Stomach (tissue), 9 donors: ENCODE data around the gene WNT16. TPM values are rescaled to one million over a fixed set of nuclear protein-coding genes. Genes with fewer than 3 reads are reported as not detected.

Source experiments
- DNase-seq, 2 donors: peaks; one replicate each; pipeline versions ENCODE4 v3.0.0 to v3.0.0-alpha.2; 2013 to 2019
- H3K27ac ChIP-seq, 5 donors: fragments of 200-600 bp in 4 of 5; sonication (generic) in 4 of 5; one replicate each; pipeline ENCODE4 v1.5.1; 2013 to 2019; ENCODE audit warnings: mild to moderate bottlenecking in 1 of 5, moderate library complexity in 1 of 5
- H3K27me3 ChIP-seq, 3 donors: fragments of 200-600 bp; sonication (generic); one replicate each; pipeline ENCODE4 v1.5.1; 2017 to 2019; ENCODE audit warnings: mixed run types in 1 of 3
- H3K36me3 ChIP-seq, 4 donors: fragments of 200-600 bp; sonication (generic); 1 replicate in 3 of 4; 2 replicates in 1 of 4; pipeline ENCODE4 v1.5.1; 2016 to 2019
- H3K4me1 ChIP-seq, 4 donors: fragments of 200-600 bp; sonication (generic); one replicate each; pipeline ENCODE4 v1.5.1; 2016 to 2019
- H3K4me3 ChIP-seq, 4 donors: fragments of 200-600 bp; sonication (generic) in 3 of 4; one replicate each; pipeline ENCODE4 v1.5.1; 2016 to 2019; ENCODE audit warnings: mild to moderate bottlenecking in 1 of 4
- H3K9me3 ChIP-seq, 4 donors: fragments of 200-600 bp; sonication (generic); one replicate each; pipeline ENCODE4 v1.5.1; 2016 to 2019
- EP300 ChIP-seq: sonication (generic); formaldehyde crosslinking; IDR thresholded peaks from one replicate; pipeline ENCODE4 v1.6.1; 2017; ENCODE audit warnings: antibody characterized with exemption
- POLR2A ChIP-seq, 4 donors: fragments of 450-650 bp; IDR thresholded peaks; one replicate each; pipeline ENCODE4 v1.6.1; 2016; ENCODE audit warnings: antibody characterized with exemption in 4 of 4, control low read depth in 2 of 4, mild to moderate bottlenecking in 1 of 4, moderate library complexity in 1 of 4
- POLR2AphosphoS5 ChIP-seq, 3 donors: sonication (generic); formaldehyde crosslinking; IDR thresholded peaks; one replicate each; pipeline ENCODE4 v1.6.1; 2016; ENCODE audit warnings: antibody characterized with exemption in 3 of 3
- WGBS, 5 donors: extraction: QIAGEN DNeasy Blood & Tissue Kit in 3 of 5; methylation state at CpG; one replicate each; pipeline versions ENCODE4 v1.1.5 to v1.1.7; 2013 to 2018; 5-methylcytosine and 5-hydroxymethylcytosine counted together
- intact Hi-C: fragments of 100-400 bp; cut with DNase I; formaldehyde crosslinking; loops from one replicate; pipeline ENCODE4 v1.15.1; 2023; ENCODE audit warnings: low total_unique reads
- polyA plus RNA-seq, 3 donors: library from polyadenylated mRNA; stranded (reverse); fragments of 200-250 nt; gene quantifications; one replicate each; pipeline ENCODE4 v1.2.3, GENCODE V29; 2013
- total RNA-seq, 5 donors: library from RNA; depleted of rRNA; stranded (reverse); fragments of >200 nt; gene quantifications; one replicate each; pipeline versions ENCODE4 v1.1.0 to v1.2.3, GENCODE V29; 2014 to 2016
- TF ChIP-seq, protein P1 (sequence below), 7 experiments: fragments of 450-650 bp in 4 of 7; fragments of 200-600 bp in 3 of 7; sonication (generic) in 3 of 7; IDR thresholded peaks; one replicate each; pipeline ENCODE4 v1.5.1; 2016 to 2019; ENCODE audit warnings: antibody characterized with exemption in 7 of 7, control low read depth in 2 of 7, mild to moderate bottlenecking in 1 of 7
- donor health status: healthy with polysubstance abuse.
- donor health status: Bipolar disorder and iron deficiency.
- donor health status: healthy.

The WNT16 gene
- total and polyA plus RNA-seq, 8 donors, result 0.05 to 0.37 TPM; not detected in 6

DNA sequence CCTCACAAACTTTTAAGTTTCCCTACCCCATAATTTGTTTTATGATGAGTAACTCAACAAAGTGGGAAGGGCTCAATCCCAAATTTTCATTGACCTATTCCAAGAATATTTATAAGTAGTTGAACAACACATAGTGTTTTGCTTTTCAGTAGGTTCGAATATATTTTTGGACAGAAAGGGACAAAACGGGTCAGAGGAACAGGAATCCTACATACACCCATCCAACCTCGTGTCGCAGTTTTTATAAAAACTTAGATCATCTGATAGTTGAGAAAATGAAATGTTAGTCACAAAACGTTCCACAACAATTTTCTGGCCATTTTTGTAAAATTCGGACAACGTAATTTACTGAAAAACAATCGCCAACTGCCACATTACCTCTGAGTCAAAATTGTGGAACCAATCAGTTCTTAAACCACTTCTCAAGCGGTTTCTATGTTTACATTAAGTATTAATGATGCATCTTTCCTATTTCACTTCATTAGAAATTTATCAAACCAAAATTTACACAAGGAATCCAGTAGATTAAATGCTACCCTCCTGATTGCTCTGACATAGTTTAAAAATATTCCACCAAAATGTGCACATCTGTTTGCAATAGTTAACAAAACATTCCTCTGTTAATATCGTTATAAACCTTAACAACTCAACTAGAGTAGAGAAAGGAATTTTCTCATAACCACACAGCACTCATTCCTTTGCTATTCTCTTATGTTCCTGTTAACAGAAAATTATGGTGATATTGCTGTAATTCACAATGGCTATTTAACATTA lies 6.3 kb downstream of the WNT16 start:
- H3K9me3 ChIP-seq, result no peaks in the 10 kb centered on the region
- peaks cover 0 to 60% (median 28%) of the 10 kb centered on the region in 3 donors for H3K27me3 ChIP-seq
- DNase-seq, result no peak
- intact Hi-C loops, result no loop called here
- peaks cover 0 to 4% (median 0%) of the 10 kb centered on the region in 4 donors for H3K36me3 ChIP-seq
- no peak for TF ChIP-seq EP300
- no peak for TF ChIP-seq POLR2A (IDR thresholded peaks at IDR 0.05)
- TF ChIP-seq, protein P1, sequence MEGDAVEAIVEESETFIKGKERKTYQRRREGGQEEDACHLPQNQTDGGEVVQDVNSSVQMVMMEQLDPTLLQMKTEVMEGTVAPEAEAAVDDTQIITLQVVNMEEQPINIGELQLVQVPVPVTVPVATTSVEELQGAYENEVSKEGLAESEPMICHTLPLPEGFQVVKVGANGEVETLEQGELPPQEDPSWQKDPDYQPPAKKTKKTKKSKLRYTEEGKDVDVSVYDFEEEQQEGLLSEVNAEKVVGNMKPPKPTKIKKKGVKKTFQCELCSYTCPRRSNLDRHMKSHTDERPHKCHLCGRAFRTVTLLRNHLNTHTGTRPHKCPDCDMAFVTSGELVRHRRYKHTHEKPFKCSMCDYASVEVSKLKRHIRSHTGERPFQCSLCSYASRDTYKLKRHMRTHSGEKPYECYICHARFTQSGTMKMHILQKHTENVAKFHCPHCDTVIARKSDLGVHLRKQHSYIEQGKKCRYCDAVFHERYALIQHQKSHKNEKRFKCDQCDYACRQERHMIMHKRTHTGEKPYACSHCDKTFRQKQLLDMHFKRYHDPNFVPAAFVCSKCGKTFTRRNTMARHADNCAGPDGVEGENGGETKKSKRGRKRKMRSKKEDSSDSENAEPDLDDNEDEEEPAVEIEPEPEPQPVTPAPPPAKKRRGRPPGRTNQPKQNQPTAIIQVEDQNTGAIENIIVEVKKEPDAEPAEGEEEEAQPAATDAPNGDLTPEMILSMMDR (IDR thresholded peaks at IDR 0.05), result no peak
- TF ChIP-seq POLR2AphosphoS5 (IDR thresholded peaks at IDR 0.05), result no peak
- H3K4me1 ChIP-seq, result peaks cover 4 to 7% (median 6%) of the 10 kb centered on the region in 4 donors
- WGBS, 5 donors, result 81 to 84% (median 81%) methylated on average over 10 of the region's 10 CpGs
- H3K27ac ChIP-seq, result no peak overlapping the region
- H3K4me3 ChIP-seq, result no peak overlapping the region

DNA sequence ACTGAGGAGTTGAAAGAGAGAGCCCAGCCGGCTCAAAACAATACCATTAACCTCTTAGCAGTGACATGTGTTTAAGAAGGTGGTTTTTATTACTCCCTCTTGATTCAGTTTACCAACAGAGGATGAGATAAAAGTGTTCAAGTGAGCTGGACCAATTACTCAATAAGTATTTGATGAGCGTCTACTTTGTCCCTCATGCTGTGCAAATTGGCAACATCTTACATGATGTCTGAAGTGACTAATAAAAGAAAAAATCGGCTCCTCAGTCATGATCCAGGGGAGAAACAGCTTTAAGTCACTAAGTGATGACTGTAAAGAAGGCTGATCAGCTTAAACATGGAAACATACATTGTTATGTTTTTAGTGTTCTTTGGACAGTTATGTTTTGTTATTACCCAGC lies 7.8 kb downstream of the WNT16 start:
- H3K27me3 ChIP-seq, result peaks cover 0 to 45% (median 19%) of the 10 kb centered on the region in 3 donors
- peaks cover 0 to 4% (median 0%) of the 10 kb centered on the region in 4 donors for H3K36me3 ChIP-seq
- DNase-seq, result no peak
- intact Hi-C loops, result no loop called here
- no peaks in the 10 kb centered on the region for H3K4me1 ChIP-seq
- 58 to 75% (median 72%) methylated on average over 3 of the region's 3 CpGs for WGBS, 5 donors
- no peaks in the 10 kb centered on the region for H3K9me3 ChIP-seq
- no peak overlapping the region for H3K27ac ChIP-seq
- no peak for TF ChIP-seq POLR2AphosphoS5 (IDR thresholded peaks at IDR 0.05)
- TF ChIP-seq, protein P1 (IDR thresholded peaks at IDR 0.05), result no peak
- TF ChIP-seq EP300, result no peak
- TF ChIP-seq POLR2A (IDR thresholded peaks at IDR 0.05), result no peak
- H3K4me3 ChIP-seq, result no peak overlapping the region

DNA sequence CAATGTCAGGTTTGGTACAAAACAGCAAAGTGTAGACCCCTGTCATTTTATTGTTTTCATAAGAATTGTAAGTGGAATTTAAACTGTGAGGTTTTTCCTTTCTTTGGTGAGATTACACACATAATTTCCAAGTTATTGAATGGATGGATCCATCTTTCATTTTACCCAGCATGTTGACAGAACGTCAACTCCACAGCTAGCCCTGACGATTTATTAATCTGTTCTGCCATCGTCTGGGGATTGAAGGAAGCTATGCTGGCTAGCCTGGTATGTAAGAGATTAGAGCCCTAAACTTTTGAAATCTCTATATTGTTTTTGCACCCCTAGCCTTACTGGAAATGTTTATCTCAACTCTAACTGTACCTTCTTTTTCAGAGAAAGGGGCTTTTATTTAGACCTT lies 8.6 kb downstream of the WNT16 start:
- intact Hi-C loops, result no loop called here
- peaks cover 0 to 4% (median 0%) of the 10 kb centered on the region in 4 donors for H3K36me3 ChIP-seq

DNA sequence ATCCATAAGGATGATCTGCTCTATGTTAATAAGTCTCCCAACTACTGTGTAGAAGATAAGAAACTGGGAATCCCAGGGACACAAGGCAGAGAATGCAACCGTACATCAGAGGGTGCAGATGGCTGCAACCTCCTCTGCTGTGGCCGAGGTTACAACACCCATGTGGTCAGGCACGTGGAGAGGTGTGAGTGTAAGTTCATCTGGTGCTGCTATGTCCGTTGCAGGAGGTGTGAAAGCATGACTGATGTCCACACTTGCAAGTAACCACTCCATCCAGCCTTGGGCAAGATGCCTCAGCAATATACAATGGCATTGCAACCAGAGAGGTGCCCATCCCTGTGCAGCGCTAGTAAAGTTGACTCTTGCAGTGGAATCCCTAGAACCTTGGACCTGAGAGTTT lies 10.3 kb downstream of the WNT16 start:
- Histone ChIP-seq H3K27me3 (peaks cover 0 to 20% (median 8%) of the 10 kb centered on the region in 3 donors), H3K9me3 (no peaks in the 10 kb centered on the region), H3K4me1 (no peaks in the 10 kb centered on the region), H3K36me3 (peaks cover 0 to 4% (median 0%) of the 10 kb centered on the region in 4 donors), H3K27ac (no peak overlapping the region), H3K4me3 (no peak overlapping the region)
- intact Hi-C loops, result no loop called here
- no peak for TF ChIP-seq POLR2A (IDR thresholded peaks at IDR 0.05)
- TF ChIP-seq, protein P1 (IDR thresholded peaks at IDR 0.05), result no peak
- TF ChIP-seq EP300, result no peak
- no peak for TF ChIP-seq POLR2AphosphoS5 (IDR thresholded peaks at IDR 0.05)
- DNase-seq, result no peak
- 74 to 81% (median 79%) methylated on average over 5 of the region's 5 CpGs for WGBS, 5 donors

More for the DNA sequence above, 8.6 kb downstream of the WNT16 start:
- H3K4me3 ChIP-seq, result no peak overlapping the region
- WGBS, 5 donors, result 8 to 22% (median 14%) methylated on average over 3 of the region's 3 CpGs
- no peaks in the 10 kb centered on the region for H3K4me1 ChIP-seq
- DNase-seq, result peak in 1 of 2 donors; percentile 20
- peaks cover 0 to 37% (median 12%) of the 10 kb centered on the region in 3 donors for H3K27me3 ChIP-seq
- TF ChIP-seq POLR2A (IDR thresholded peaks at IDR 0.05), result no peak
- H3K9me3 ChIP-seq, result no peaks in the 10 kb centered on the region
- H3K27ac ChIP-seq, result no peak overlapping the region

DNA sequence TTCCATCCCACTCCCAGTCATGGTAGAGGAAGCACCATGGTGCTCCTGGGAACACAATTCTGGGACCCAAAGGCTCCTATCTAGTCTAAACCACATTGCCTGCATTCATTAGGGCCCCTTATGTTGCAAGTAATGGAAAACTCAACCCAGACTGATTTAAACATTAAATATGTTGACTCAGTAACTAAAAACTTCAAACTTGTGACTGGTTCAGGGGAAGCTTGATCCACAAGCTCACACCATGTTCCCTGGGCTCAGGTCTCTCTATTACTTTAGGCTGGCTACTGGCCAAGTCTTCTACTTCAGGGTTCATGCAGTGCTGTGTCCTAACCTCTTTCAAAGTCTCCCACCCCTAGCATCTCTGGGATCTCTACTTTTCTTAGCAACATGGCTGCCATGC lies 13.1 kb downstream of the WNT16 start:
- TF ChIP-seq EP300, result no peak
- TF ChIP-seq, protein P1 (IDR thresholded peaks at IDR 0.05), result no peak
- no peak for TF ChIP-seq POLR2AphosphoS5 (IDR thresholded peaks at IDR 0.05)
- TF ChIP-seq POLR2A (IDR thresholded peaks at IDR 0.05), result no peak

More for the DNA sequence above, 13.1 kb downstream of the WNT16 start:
- H3K36me3 ChIP-seq, result peaks cover 0 to 12% (median 4%) of the 10 kb centered on the region in 4 donors
- no peaks in the 10 kb centered on the region for H3K4me1 ChIP-seq
- peaks cover 0 to 3% (median 0%) of the 10 kb centered on the region in 3 donors for H3K27me3 ChIP-seq
- intact Hi-C loops, result no loop called here
- H3K4me3 ChIP-seq, result no peak overlapping the region
- H3K27ac ChIP-seq, result no peak overlapping the region
- no peak for DNase-seq
- H3K9me3 ChIP-seq, result no peaks in the 10 kb centered on the region
